IPS-20b (cell line): ENCODE measurements around the gene NAV2.
"Not testable (repeated sequence)": the region's sequence is repeated elsewhere in the genome, so short reads cannot be mapped to it uniquely, and the experiment has no call there.

Experiments
- H3K27ac ChIP-seq: one replicate; pipeline ENCODE4 v1.5.1; 2013; ENCODE audit warnings: low read length
- H3K27me3 ChIP-seq: 2 replicates; pipeline ENCODE4 v1.6.1; 2013; ENCODE audit warnings: mild to moderate bottlenecking, low read length, inconsistent platforms; ENCODE audit not compliant: insufficient read depth
- H3K36me3 ChIP-seq: 2 replicates; pipeline ENCODE4 v1.6.1; 2013; ENCODE audit warnings: low read depth, mild to moderate bottlenecking, inconsistent platforms, low read length, moderate library complexity; ENCODE audit not compliant: insufficient read depth
- H3K4me1 ChIP-seq: 2 replicates; pipeline ENCODE4 v1.6.1; 2013; ENCODE audit warnings: mild to moderate bottlenecking, control low read depth, inconsistent platforms, low read length, moderate library complexity; ENCODE audit not compliant: insufficient read depth
- H3K4me3 ChIP-seq: 2 replicates; pipeline ENCODE4 v1.5.1; 2013; ENCODE audit warnings: mild to moderate bottlenecking, low read length, inconsistent platforms
- H3K9ac ChIP-seq: 2 replicates; pipeline ENCODE4 v1.6.1; 2013; ENCODE audit warnings: low read depth, mild to moderate bottlenecking, inconsistent platforms, low read length, moderate library complexity
- H3K9me3 ChIP-seq: 2 replicates; pipeline ENCODE4 v1.6.1; 2013; ENCODE audit warnings: mild to moderate bottlenecking, low read depth, low read length, inconsistent platforms; ENCODE audit not compliant: insufficient read depth

The NAV2 gene

DNA sequence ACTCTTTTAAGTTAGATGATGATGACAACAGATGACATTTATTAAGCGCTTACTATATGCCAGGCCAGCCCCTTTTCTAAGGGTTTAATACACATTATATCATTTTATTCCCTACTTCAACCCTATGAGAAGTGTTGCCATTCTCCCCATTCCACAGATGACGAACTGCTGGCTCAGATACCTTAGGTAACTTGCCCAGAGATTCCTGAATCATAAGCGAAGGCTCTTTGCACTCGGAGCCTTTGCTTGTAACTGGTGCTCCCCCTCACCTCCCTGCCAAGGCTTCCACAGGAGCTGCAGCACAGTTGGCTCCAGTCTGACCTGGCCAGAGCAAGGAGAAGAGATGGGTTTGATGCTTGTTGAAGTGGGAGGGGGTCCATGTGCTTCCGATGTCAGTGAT is 404.7 kb downstream of the NAV2 start:
- H3K9me3 ChIP-seq: no peaks in the 10 kb centered on the region
- H3K9ac ChIP-seq: no peak overlapping the region
- H3K27me3 ChIP-seq: no peaks in the 10 kb centered on the region
- H3K27ac ChIP-seq: no peak overlapping the region
- no peak overlapping the region for H3K4me3 ChIP-seq
- no peaks in the 10 kb centered on the region for H3K4me1 ChIP-seq
- H3K36me3 ChIP-seq: peaks cover 85% of the 10 kb centered on the region

DNA sequence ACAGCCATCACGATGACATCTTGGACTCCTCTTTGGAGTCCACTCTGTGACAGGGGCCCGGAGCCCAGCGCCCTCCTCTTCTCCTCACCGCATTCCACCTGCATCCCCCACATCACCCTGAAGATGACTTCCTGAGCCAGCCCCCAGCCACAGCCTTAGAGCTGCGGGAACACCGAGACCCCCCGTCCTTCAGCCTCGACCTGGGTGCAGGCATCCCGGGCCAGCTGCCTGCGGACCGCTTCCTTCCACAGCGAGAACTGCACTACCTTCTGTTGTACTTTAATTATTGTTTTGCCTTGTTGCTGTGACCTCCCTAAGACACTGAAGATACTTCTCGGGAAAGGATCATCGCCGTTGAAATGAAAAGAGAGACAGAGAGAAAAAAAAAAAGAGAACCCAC is 405.6 kb downstream of the NAV2 start:
- no peak overlapping the region for H3K9ac ChIP-seq
- peaks cover 75% of the 10 kb centered on the region for H3K36me3 ChIP-seq
- H3K4me1 ChIP-seq: no peaks in the 10 kb centered on the region
- no peak overlapping the region for H3K27ac ChIP-seq
- no peaks in the 10 kb centered on the region for H3K27me3 ChIP-seq
- H3K9me3 ChIP-seq: no peaks in the 10 kb centered on the region
- H3K4me3 ChIP-seq: no peak overlapping the region

DNA sequence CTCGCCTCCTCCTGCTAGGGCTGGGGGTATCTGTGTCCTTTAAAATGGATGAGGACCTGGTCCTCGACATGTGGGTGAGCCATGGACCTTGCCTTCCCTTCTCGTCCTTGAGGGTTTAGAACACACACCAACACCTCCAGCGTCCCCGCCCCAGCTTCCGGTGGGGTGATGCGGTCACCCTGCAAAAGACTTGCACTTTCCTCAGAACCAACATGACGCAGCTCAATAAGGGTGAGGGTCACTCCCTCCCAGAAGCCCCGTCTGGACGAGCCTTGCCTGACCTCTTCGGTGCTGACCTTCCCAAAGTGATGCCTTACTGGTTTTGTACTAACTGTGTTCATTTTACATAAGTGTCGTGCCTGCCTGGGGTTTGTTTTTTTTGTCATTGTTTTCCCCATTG is 406.7 kb downstream of the NAV2 start:
- peaks cover 64% of the 10 kb centered on the region for H3K36me3 ChIP-seq
- H3K27me3 ChIP-seq: no peaks in the 10 kb centered on the region
- H3K9me3 ChIP-seq: no peaks in the 10 kb centered on the region
- H3K9ac ChIP-seq: no peak overlapping the region
- no peak overlapping the region for H3K4me3 ChIP-seq
- H3K27ac ChIP-seq: no peak overlapping the region
- no peaks in the 10 kb centered on the region for H3K4me1 ChIP-seq

DNA sequence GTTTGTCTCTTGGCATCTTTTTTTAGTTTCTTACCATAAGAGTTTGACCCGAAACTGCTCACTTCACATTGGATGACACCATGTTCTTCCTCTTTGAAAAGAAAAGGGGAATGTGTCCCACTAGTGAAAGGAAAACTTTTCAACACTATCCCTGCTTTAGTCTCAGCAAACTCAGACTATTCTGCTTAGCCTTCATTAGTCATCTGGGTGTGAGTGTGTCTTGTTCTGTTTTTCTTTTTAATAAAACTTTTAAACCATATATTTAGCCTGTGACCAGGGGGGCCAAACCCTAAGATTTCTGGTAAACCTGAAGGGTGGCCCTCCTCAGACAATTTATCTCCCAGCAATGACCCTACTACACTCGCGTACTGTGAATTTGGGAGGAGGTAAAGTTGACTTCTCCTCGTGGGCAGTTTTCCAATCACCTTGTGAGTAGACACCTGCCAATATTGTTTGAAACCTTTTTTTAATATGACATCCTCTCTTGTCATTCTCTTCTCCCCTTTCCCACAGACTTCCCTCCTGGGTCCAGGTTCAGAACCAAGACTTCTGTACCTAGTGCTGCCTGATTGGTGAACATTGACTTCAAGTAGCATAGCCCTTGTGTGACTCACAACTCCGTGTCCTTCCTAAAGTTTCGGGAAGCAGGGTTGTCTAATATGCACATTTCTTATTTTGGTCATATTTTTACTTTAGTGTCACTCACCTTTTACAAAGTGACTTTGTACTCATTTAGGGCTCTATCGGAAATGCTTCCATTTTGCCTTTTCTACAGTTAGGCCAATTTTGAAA is 407.7 kb downstream of the NAV2 start:
- Histone ChIP-seq H3K27ac (no peak overlapping the region), H3K4me1 (no peaks in the 10 kb centered on the region), H3K4me3 (no peak overlapping the region), H3K36me3 (peaks cover 56% of the 10 kb centered on the region), H3K9ac (no peak overlapping the region), H3K27me3 (no peaks in the 10 kb centered on the region), H3K9me3 (no peaks in the 10 kb centered on the region)

DNA sequence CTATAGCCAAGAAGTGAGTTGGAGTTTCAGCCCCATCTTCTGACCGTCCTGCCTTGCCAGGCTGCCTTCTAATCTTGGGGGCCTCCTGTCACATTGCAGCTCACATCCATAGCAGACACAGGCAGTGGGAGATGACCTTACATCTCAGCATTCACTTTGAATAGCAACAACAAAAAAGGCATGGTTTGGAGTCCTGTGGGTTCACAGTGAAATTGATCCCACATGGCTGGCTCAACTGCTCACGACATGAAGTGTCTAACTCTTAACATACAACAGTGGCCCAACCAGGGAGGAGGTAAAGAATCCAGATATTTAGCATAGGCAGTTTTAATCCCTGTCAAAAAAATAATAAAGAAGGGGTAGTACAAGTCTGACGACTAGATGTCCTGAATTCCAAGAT is 409.5 kb downstream of the NAV2 start:
- Histone ChIP-seq H3K27ac (no peak overlapping the region), H3K4me1 (no peaks in the 10 kb centered on the region), H3K9ac (no peak overlapping the region), H3K36me3 (peaks cover 39% of the 10 kb centered on the region), H3K27me3 (no peaks in the 10 kb centered on the region), H3K9me3 (no peaks in the 10 kb centered on the region), H3K4me3 (no peak overlapping the region)

DNA sequence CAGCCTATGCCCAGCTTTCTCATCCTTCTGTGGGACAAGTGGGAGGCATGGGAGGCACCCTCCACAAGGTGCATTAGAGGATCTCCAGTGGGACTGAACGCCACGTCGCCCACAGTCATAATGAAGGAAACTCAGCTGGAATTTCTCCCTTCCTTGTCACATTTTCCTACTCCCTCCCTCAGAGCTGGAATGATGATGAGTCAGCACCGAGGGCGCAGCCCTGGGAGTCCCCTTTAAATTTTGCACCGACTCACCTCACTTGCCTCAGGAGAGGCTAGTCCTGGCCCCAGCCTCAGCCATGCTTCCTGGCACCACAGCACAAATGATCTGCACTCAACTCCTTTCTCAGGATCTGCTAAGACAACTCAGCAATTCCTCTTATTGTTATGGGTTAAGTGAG is 413.3 kb downstream of the NAV2 start:
- H3K9me3 ChIP-seq: no peaks in the 10 kb centered on the region
- peaks cover 7% of the 10 kb centered on the region for H3K27me3 ChIP-seq
- peaks cover 1% of the 10 kb centered on the region; the same call in 1 of the 2 replicates for H3K36me3 ChIP-seq
- H3K9ac ChIP-seq: no peak overlapping the region
- no peak overlapping the region for H3K4me3 ChIP-seq
- H3K4me1 ChIP-seq: no peaks in the 10 kb centered on the region
- H3K27ac ChIP-seq: no peak overlapping the region

DNA sequence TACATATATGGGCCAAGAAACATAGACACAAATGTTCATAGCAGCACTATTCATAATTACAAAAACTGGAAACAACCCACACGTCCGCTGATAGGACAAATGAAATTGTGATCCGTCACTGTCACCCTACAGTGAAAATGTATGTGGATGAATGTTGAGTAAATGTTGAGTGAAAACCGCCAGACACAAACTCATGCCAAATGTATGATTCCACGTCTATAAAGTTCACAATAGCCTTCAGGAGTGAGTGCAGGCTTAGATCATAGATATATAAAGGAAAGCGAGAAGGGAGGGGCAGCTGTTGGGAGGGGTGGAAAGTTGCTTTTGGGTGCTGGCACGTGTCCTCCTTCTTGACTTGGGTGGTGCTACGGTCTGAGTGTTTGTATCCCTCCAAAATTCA is 414.1 kb downstream of the NAV2 start:
- no peaks in the 10 kb centered on the region for H3K36me3 ChIP-seq
- no peak overlapping the region for H3K27ac ChIP-seq
- H3K9me3 ChIP-seq: no peaks in the 10 kb centered on the region
- H3K9ac ChIP-seq: no peak overlapping the region
- peaks cover 12% of the 10 kb centered on the region for H3K27me3 ChIP-seq
- H3K4me3 ChIP-seq: no peak overlapping the region
- no peaks in the 10 kb centered on the region for H3K4me1 ChIP-seq

DNA sequence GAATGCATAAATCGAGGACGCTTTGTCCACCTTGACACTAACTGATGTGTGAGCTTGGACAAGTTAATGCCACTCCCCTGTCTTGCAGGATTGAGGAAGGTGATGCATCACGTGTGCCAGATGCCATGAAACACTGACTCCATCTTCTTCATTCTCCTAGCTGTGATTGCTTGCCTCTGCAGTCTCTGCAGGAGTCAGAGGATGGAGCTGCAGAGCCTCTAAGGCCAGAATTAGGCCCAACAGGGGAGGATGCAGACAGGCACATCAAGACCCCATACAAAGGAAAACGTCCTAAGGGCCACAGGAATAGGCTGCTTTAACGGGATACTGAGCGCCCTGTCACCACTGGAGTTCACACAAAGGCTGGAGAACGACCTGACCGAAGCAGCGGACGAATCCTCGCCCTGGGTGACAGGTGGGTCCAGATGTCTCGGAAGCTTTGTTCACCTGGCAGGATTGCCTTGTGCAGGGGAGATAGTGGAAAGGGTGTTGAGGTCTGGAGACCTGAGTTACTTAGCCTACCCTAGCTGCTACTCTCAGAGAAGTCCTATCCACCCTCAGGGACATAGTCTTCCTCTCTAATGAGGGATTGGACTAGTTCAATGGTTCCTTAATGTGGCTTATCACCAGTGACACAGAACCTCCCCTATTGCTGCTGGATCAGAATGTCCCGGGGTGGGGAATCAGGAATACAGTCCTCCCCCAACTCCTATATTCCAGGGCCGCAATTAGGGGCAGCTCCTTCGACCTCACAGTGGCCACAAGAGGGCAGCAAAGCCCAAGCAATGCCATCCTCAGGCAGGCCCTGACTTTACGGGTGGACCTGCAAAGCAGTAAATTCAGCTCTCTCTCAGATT is 415.3 kb downstream of the NAV2 start:
- Histone ChIP-seq H3K4me3 (no peak overlapping the region), H3K27ac (no peak overlapping the region), H3K9me3 (no peaks in the 10 kb centered on the region), H3K4me1 (no peaks in the 10 kb centered on the region), H3K36me3 (no peaks in the 10 kb centered on the region), H3K9ac (no peak overlapping the region), H3K27me3 (peaks cover 24% of the 10 kb centered on the region)

DNA sequence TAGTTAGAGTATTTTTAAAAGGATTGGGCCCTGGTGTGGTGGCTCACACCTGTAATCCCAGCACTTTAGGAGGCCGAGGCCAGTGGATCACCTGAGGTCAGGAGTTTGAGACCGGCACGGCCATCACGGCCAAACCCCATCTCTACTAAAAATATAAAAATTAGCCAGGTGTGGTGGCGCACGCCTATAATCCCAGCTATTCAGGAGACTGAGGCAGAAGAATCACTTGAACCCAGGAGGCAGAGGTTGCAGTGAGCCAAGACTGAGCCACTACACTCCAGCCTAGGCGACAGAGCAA is 415.8 kb downstream of the NAV2 start:
- H3K36me3 ChIP-seq, H3K9me3 ChIP-seq, H3K27ac ChIP-seq, H3K4me1 ChIP-seq, H3K9ac ChIP-seq, H3K4me3 ChIP-seq: not testable (repeated sequence)
- H3K27me3 ChIP-seq: peaks cover 25% of the 10 kb centered on the region

DNA sequence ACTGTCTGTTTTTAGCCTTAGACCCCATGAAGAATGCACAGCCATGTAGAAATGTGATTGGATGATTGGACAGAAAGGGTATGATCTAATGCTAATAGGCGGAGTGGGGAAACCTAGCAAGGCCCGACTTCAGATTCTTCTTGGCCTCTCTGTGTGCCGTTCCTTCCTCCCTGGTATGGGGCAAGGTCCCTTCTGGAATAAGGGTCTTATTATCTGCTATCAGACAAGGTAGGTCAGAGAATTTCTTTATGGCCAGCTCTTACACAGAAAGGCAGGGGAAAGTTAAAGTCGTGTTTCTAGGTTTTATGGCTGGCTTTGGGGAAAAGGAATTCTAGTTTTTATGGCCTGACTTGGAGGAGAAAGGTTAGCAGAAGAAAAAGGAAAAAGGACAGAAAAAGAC is 417.0 kb downstream of the NAV2 start:
- no peak overlapping the region for H3K27ac ChIP-seq

DNA sequence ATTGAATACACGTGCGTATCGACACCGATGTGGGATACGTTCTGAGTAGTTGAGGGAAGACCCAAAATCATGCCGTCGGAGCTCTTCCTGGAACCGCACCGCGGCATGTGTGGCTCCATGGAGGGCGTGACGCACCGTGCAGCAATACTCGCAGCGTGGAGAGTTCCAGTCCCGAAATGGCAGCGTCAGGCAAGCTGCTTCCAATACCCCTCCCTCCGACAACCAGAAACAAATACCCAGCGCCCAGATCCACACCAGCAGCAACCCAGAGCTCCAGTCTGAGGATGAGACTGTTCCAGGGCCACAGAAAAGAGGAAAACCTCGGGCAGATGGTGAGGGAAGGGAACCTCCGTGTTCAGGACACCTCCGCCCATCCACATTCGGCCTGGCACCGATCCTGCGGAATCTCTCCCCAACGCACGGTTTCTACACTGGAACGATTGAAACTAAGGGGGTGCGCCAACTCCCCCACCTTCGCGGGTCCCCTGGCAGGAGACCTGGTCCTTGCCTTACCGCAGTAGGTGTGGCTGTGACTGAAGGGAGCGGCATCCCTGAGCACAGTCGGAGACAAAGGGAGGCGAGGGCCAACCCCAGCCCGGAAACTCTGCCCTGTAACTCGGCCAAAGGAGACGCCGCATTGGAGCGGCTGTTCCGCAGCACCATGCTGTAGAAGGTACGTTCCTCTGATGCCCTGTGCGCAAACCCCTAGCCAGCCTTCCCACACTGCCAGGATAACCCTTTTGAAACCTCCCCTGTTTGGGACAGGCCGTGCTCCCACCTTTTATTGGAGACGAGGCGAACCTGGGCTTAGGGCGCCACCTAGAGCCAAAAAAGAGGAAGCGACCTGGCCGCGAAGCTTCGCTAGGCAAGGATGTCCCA is 419.4 kb downstream of the NAV2 start:
- H3K27me3 ChIP-seq: peaks cover 29% of the 10 kb centered on the region
- H3K9ac ChIP-seq: peak overlapping the region; percentile 46; the same call in 1 of the 2 replicates
- H3K36me3 ChIP-seq: no peaks in the 10 kb centered on the region
- peak overlapping the region; percentile 65 for H3K4me3 ChIP-seq
- no peaks in the 10 kb centered on the region for H3K4me1 ChIP-seq
- no peaks in the 10 kb centered on the region for H3K9me3 ChIP-seq
- no peak overlapping the region for H3K27ac ChIP-seq

More for the DNA sequence above, 417.0 kb downstream of the NAV2 start:
- Histone ChIP-seq H3K36me3 (no peaks in the 10 kb centered on the region), H3K4me3 (no peak overlapping the region), H3K9ac (no peak overlapping the region), H3K9me3 (no peaks in the 10 kb centered on the region), H3K4me1 (no peaks in the 10 kb centered on the region), H3K27me3 (peaks cover 27% of the 10 kb centered on the region)
